HG03095 (cell line): ENCODE data around the gene BIRC6.
"Not testable (repeated sequence)": the region's sequence is repeated elsewhere in the genome, so short reads cannot be mapped to it uniquely, and the experiment has no call there.

Source experiments
- ATAC-seq: cut with Tn5 transposase; IDR thresholded peaks from one replicate; pipeline ENCODE4 v1.9.1; 2021; ENCODE audit warnings: moderate library complexity; ENCODE audit not compliant: unreplicated experiment

BIRC6 gene

DNA sequence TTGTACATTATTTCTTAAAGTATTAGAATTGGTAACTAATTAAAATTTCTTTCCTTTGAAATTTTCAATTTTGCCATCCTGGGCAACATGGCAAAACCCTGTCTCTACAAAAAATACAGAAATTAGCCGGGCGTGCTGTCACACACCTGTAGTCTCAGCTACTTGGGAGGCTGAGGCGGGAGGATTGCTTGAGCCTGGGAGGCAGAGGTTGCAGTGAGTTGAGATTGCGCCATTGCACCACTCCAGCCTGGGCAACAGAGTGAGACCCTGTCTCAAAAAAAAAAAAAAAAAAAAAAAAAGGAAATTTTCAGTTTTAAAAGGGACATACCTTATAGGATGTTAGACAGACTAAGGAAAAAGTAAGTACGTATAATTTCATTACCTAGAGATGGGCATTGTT, 14.1 kb downstream of the BIRC6 start:
- ATAC-seq: not testable (repeated sequence)

DNA sequence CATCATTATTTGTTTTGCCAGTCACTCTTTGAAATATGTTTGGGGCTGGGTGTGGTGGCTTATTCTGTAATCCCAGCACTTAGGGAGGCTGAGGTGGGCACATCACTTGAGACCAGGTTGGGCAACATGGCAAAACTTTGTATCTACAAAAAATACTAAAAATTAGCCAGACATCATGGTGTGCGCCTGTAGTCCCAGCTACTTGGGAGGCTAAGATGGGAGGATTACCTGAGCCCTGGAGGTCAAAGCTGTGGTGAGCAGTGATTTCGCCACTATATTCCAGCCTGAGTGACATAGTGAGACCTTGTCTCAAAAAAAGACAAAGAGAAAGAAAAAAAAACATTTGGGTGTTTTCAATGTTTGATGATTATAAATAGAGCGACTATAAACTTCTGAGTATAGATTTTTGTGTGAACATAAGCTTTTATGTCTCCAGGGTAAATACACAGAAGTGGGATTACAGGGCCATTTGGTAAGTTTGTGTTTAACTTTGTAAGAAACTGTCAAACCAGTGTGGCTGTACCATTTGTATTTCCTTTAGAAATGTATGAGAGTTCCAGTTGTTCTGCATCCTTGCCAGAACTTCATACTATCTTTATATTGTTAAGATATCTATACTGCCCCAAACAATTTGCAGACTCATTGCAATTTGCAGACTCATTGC, 15.8 kb downstream of the BIRC6 start:
- no peak for ATAC-seq

DNA sequence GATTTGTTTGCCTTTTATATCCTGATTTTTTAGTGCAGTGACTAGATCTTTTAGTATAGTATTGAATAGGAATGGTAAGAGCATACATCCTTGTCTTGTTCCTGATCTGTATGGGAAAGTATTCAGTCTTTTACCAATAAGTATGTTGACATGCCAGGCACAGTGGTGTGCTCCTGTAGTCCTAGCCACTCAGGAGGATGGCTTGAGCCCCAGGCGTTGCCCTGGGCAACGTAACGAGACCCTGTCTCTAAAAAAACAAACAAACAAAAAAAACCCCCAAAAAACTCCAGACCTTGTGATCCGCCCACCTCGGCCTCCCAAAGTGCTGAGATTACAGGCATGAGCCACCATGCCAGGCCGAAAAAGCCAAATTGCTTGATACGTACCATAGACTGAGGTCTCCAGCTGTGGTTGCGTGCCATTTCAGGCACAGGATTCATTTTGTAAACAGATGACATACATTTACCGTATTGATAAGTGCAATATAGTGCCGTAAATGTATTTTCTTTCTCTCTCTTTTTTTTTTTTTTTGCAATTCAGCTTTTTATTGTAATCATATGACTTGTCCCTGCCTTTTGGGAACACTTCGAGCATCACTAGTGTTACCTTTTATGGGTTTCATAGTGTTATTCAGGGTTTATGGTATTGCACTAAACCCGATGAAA, 18.5 kb downstream of the BIRC6 start:
- ATAC-seq: no peak

GRCh38 chr2:32376756-32377155, 19.9 kb downstream of the BIRC6 start:
- no peak for ATAC-seq

DNA sequence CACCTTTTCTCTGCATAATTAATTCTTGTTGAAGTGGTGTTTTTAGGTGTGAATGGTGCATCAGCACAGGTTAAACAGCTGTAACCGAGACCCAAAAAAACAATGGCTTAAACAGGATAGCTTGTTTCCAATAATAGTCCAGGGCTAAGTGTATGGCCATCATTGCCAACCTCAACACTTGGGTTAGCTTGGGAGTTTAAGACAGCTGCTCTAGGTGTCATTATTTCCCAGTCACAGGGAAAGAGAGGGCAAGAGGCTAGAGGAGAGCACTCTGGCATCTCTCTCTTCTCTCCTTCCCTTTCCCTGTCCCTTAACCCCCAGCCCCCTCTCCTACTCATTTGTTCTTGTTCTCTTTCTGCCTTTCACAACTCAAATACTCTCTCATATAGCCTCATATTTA, 21.1 kb downstream of the BIRC6 start:
- no peak for ATAC-seq

- ATAC-seq: no peak
These were observed 22.5 kb downstream of the BIRC6 start for GRCh38 chr2:32379352-32379751.

DNA sequence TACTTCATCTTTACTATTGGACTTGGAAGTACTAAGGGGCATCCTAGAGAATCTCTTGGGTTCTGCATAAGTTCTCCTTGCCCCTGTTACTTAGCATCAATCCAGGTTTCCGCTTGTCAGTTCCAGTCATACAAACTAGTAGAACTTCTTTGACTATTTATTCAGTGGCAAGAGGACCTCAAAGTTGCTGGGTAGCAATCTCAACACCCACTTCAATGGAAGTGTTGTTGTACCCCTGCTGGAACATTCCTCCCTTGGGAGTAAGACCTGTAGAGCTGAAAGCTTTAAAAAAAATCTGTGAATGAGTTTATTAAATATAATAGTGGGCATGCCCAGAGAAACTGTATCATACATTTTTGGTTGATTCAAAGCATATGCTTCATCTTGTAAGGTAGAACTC, 27.0 kb downstream of the BIRC6 start:
- ATAC-seq: no peak

GRCh38 chr2:32384529-32384928, 27.7 kb downstream of the BIRC6 start:
- no peak for ATAC-seq

GRCh38 chr2:32386739-32387138, 29.9 kb downstream of the BIRC6 start:
- no peak for ATAC-seq

GRCh38 chr2:32399221-32399620, 42.4 kb downstream of the BIRC6 start:
- no peak for ATAC-seq

DNA sequence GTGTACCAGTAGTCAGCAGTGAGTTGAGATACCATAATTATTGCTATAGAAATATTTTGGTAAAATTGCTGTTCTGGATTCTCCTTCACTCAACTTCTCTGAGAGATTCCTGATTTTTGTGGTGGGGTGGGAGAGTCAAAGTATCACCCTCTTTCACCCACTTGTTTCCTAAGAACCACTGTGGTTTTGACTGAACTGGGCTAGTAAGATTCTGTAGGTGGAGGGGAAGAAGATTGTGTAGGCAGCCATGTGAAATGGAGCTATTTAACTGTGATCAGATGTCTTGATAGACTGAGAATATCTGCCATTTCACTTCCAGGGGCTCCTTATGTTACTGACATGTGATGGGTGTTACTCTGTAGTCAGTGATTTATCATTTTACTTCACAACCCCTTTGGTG, 45.3 kb downstream of the BIRC6 start:
- no peak for ATAC-seq

- ATAC-seq: no peak
These were observed 47.0 kb downstream of the BIRC6 start for GRCh38 chr2:32403782-32404181.

GRCh38 chr2:32404691-32405090, 47.9 kb downstream of the BIRC6 start:
- no peak for ATAC-seq

- no peak for ATAC-seq
These were observed 59.7 kb downstream of the BIRC6 start for GRCh38 chr2:32416519-32416918.

DNA sequence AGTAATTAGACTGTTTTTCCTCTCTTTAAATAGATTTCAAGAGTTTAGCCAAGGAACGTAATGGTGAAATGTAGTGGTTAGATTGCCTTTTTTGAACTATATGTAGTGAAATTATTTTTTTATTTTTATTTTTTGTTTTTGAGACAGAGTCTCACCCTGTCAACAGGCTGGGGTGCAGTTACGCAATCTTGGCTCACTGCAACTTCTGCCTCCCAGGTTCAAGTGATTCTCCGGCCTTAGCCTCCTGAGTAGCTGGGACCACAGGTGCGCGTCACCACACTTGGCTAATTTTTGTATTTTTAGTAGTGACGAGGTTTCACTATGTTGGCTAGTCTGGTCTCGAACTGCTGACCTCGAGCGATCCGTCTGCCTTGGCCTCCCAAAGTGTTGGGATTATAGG, 60.8 kb downstream of the BIRC6 start:
- ATAC-seq: no peak

GRCh38 chr2:32418778-32419177, 62.0 kb downstream of the BIRC6 start:
- no peak for ATAC-seq

DNA sequence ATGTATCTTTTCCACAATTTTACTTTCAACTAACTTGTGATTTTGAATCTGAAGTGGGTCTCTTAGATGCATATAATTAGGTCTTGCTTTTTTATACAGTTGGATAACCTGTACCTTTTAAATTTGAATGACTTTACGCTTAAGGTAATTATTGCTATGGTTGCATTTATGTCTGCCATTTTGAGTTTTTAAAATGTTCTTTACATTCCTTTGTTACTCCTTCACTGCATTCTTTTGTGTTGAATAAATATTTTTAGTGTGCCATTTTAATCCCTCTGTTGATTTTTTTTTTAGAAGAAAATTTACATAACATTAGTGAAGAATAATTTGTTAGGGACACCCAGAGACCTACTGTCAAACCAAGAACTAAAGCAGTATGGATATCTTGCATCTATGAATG, 65.3 kb downstream of the BIRC6 start:
- ATAC-seq: no peak

GRCh38 chr2:32423536-32423935, 66.7 kb downstream of the BIRC6 start:
- ATAC-seq: no peak

DNA sequence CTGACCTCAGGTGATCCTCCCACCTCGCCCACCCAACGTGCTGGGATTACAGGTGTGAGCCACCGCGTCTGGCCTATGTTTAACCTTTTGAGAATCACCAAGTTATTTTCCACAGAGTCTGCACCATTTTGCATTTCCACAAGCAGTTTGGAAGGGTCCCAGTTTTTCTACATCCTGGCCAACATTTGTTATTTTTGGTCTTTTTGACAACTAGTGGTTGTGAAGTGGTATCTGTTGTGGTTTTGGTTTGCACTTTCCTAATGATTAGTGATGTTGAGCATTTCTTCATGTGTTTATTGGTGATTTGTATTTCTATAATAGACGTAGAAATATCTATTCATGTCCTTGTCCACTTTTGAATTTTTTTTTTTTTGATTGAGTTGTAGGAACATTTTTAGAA, 67.9 kb downstream of the BIRC6 start:
- ATAC-seq: no peak

DNA sequence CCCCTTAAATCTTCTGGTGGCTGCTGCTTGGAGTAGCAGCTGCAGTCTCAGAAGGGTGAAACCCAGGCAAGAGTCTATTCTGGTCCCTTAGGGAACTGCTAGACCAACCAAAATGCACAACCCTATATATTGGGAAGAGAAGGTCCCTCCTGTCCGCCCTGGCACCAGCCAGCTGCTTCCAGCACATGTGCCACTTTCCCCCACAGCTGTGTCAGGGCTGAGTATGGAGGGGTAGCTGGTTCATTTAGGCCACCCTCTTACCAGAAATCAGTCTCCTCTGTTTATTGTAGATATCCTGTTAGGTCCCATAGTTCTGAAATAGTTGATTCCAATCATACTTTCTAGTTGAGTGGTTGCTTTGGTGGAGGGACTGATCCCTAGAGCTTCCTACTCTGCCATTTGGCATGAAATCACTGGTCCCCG, 68.9 kb downstream of the BIRC6 start:
- ATAC-seq: no peak

DNA sequence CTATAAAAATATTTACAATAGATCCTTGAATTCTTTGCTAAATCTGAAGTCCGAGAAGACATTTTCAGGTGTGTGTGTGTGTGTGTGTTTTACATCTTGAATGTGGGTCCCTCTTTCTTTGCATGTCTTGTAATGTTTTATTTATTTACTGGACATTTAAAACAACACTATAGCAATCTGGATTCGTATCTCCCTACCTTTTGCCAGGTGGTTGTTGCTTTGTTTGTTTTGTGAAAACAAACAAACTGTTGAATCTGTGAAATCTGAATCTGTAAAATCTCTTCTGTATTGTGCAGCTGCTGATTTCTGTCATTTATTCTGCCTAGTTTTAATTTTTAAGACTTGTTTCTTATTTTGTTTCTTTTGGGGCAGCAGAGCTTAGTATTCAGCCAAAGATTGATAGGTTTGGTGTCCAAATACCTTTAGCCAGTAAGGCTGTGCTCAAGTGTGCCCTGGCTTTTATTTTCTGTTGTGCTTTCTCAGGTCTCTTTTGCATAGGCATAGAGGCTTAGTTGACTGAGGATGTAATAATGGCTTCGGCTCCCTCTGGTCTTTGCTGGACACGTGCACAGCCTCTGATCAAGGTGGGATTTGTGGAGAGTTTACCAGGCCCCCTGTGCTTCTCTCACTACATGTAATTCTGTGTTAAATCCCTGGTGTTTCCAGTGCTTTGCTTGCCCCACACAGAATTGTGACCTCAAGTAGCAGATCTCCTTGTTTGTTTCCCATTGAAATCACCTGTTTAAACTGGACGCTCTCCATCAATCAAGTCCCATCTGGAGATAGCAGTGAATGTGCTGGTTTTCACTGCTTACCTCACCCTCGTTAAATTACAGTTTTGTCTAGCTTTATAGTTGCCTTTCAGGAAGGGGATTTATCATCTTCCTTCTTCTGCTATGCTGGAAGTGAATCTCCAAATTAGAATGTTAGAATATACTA, 71.1 kb downstream of the BIRC6 start:
- no peak for ATAC-seq

- no peak for ATAC-seq
These were observed 74.0 kb downstream of the BIRC6 start for GRCh38 chr2:32430804-32431203.
